Lower leg skin (tissue), 3 donors: ENCODE data around the gene NR1H3.

Experiments used
- CTCF ChIP-seq, 3 donors: fragments of 450-650 bp; IDR thresholded peaks; one replicate each; pipeline ENCODE4 v1.5.1; 2016; ENCODE audit warnings: antibody characterized with exemption in 3 of 3, mild to moderate bottlenecking in 3 of 3, moderate library complexity in 2 of 3
- POLR2A ChIP-seq, 2 donors: fragments of 450-650 bp; IDR thresholded peaks; one replicate each; pipeline ENCODE4 v1.6.1; 2016 to 2017; ENCODE audit warnings: antibody characterized with exemption in 2 of 2, mild to moderate bottlenecking in 1 of 2, moderate library complexity in 1 of 2

GRCh38 chr11:47278769-47279168 is 21.0 kb downstream of the NR1H3 start:
- TF ChIP-seq CTCF (IDR thresholded peaks at IDR 0.05) (no peak), POLR2A (IDR thresholded peaks at IDR 0.05) (no peak)
